WTC11 (cell line): Measurements from ENCODE around the gene PGAM1. TPM values are rescaled to one million over a fixed set of nuclear protein-coding genes. Genes with fewer than 3 reads are reported as not detected.

ENCODE experiments used
- ATAC-seq: fragments of 200-7000 bp; cut with Tn5 transposase; 2 replicates; pipeline ENCODE4 v1.10.0; 2021; ENCODE audit warnings: mild to moderate bottlenecking, moderate library complexity
- CTCF ChIA-PET: fragments of 300-600 bp; sonication (Branson Sonifier 250); formaldehyde crosslinking; loops from one replicate; lab custom pipeline; 2021; ENCODE audit warnings: antibody characterized with exemption; lab: Charles Lee
- POLR2A ChIA-PET: fragments of 350-600 bp; sonication (Branson Sonifier 250); formaldehyde crosslinking; loops from one replicate; lab custom pipeline; 2021; ENCODE audit warnings: antibody characterized with exemption; lab: Charles Lee
- DNase-seq: peaks from one replicate; pipeline ENCODE4 v3.0.0; 2021; ENCODE audit warnings: low spot score
- H3K27ac Mint-ChIP-seq: 2 replicates; pipeline ENCODE4 v1.8.0; 2021; ENCODE audit warnings: mixed read lengths
- H3K27me3 Mint-ChIP-seq: 2 replicates; pipeline ENCODE4 v1.8.0; 2021; ENCODE audit warnings: low read depth, mild to moderate bottlenecking, moderate library complexity, mixed read lengths
- H3K36me3 Mint-ChIP-seq: 2 replicates; pipeline ENCODE4 v1.8.0; 2021; ENCODE audit warnings: mixed read lengths
- H3K4me1 Mint-ChIP-seq: 2 replicates; pipeline ENCODE4 v1.8.0; 2022; ENCODE audit warnings: mixed read lengths
- H3K4me3 Mint-ChIP-seq: 2 replicates; pipeline ENCODE4 v1.8.0; 2021; ENCODE audit warnings: mild to moderate bottlenecking, moderate library complexity, mixed read lengths
- H3K9me3 Mint-ChIP-seq: 2 replicates; pipeline ENCODE4 v1.8.0; 2021; ENCODE audit warnings: mixed read lengths
- ATF2 ChIP-seq: sonication (generic); formaldehyde crosslinking; IDR thresholded peaks from 2 replicates; pipeline ENCODE4 v1.8.1; 2022; ENCODE audit warnings: low read depth, missing genetic modification reagents, borderline replicate concordance
- CBFB ChIP-seq: sonication (generic); formaldehyde crosslinking; IDR thresholded peaks from 2 replicates; pipeline ENCODE4 v1.8.1; 2022; ENCODE audit warnings: mild to moderate bottlenecking, low read depth, missing genetic modification reagents
- CDX4 ChIP-seq: fragments of 250-450 bp; sonication (Bioruptor Pico); IDR thresholded peaks from 2 replicates; pipeline ENCODE4 v1.9.0; 2021; ENCODE audit warnings: moderate library complexity, mild to moderate bottlenecking, inconsistent platforms, borderline replicate concordance
- CREB1 ChIP-seq: sonication (generic); formaldehyde crosslinking; IDR thresholded peaks from 2 replicates; pipeline ENCODE4 v1.8.0; 2023; ENCODE audit warnings: mild to moderate bottlenecking, missing genetic modification reagents
- CREM ChIP-seq: sonication (generic); formaldehyde crosslinking; IDR thresholded peaks from 2 replicates; pipeline ENCODE4 v1.8.1; 2022; ENCODE audit warnings: mild to moderate bottlenecking, missing genetic modification reagents, moderate library complexity
- E2F5 ChIP-seq: sonication (generic); formaldehyde crosslinking; IDR thresholded peaks from 2 replicates; pipeline ENCODE4 v1.8.1; 2022; ENCODE audit warnings: mild to moderate bottlenecking, moderate library complexity, missing genetic modification reagents
- ELF4 ChIP-seq: sonication (generic); formaldehyde crosslinking; IDR thresholded peaks from 2 replicates; pipeline ENCODE4 v1.8.1; 2022; ENCODE audit warnings: low read depth, mild to moderate bottlenecking, moderate library complexity, missing genetic modification reagents
- EMX1 ChIP-seq: fragments of 250-450 bp; sonication (Bioruptor Pico); IDR thresholded peaks from 2 replicates; pipeline ENCODE4 v1.8.0; 2021; ENCODE audit warnings: mild to moderate bottlenecking
- FOXJ3 ChIP-seq: sonication (generic); formaldehyde crosslinking; IDR thresholded peaks from 2 replicates; pipeline ENCODE4 v1.9.0; 2021; ENCODE audit warnings: missing genetic modification reagents, mild to moderate bottlenecking, borderline replicate concordance
- FOXK1 ChIP-seq: sonication (generic); formaldehyde crosslinking; IDR thresholded peaks from 2 replicates; pipeline ENCODE4 v1.8.0; 2022; ENCODE audit warnings: mild to moderate bottlenecking, moderate library complexity, missing genetic modification reagents
- GABPB1 ChIP-seq: sonication (generic); formaldehyde crosslinking; IDR thresholded peaks from 2 replicates; pipeline ENCODE4 v1.8.1; 2023; ENCODE audit warnings: mild to moderate bottlenecking, missing genetic modification reagents
- GRHL2 ChIP-seq: fragments of 250-450 bp; sonication (Bioruptor Pico); IDR thresholded peaks from 2 replicates; pipeline ENCODE4 v1.8.0; 2022; ENCODE audit warnings: mild to moderate bottlenecking, moderate library complexity; ENCODE audit not compliant: insufficient replicate concordance, severe bottlenecking
- MLX ChIP-seq: sonication (generic); formaldehyde crosslinking; IDR thresholded peaks from 2 replicates; pipeline ENCODE4 v1.8.1; 2023; ENCODE audit warnings: mild to moderate bottlenecking, missing genetic modification reagents, moderate library complexity
- NFE2L1 ChIP-seq: sonication (generic); formaldehyde crosslinking; IDR thresholded peaks from 2 replicates; pipeline ENCODE4 v1.8.1; 2023; ENCODE audit warnings: missing genetic modification reagents
- NFYB ChIP-seq: sonication (generic); formaldehyde crosslinking; conservative IDR thresholded peaks from 2 replicates; pipeline ENCODE4 v1.8.0; 2022; ENCODE audit warnings: low read depth, missing genetic modification reagents
- OVOL2 ChIP-seq: fragments of 250-450 bp; sonication (Bioruptor Pico); IDR thresholded peaks from 2 replicates; pipeline ENCODE4 v1.9.0; 2021; ENCODE audit warnings: mild to moderate bottlenecking, borderline replicate concordance
- PREB ChIP-seq: sonication (generic); formaldehyde crosslinking; IDR thresholded peaks from 2 replicates; pipeline ENCODE4 v1.8.1; 2022; ENCODE audit warnings: mild to moderate bottlenecking, missing genetic modification reagents, moderate library complexity, borderline replicate concordance
- PRRX2 ChIP-seq: fragments of 250-450 bp; sonication (Bioruptor Pico); IDR thresholded peaks from 2 replicates; pipeline ENCODE4 v1.8.0; 2021; ENCODE audit warnings: mild to moderate bottlenecking
- SP1 ChIP-seq: sonication (generic); formaldehyde crosslinking; conservative IDR thresholded peaks from 2 replicates; pipeline ENCODE4 v1.8.1; 2022; ENCODE audit warnings: missing genetic modification reagents
- ZBTB43 ChIP-seq: sonication (generic); formaldehyde crosslinking; IDR thresholded peaks from 2 replicates; pipeline ENCODE4 v1.8.1; 2023; ENCODE audit warnings: mild to moderate bottlenecking, missing genetic modification reagents
- ZMAT4 ChIP-seq: fragments of 250-450 bp; sonication (Bioruptor Pico); IDR thresholded peaks from 2 replicates; pipeline ENCODE4 v1.9.0; 2021; ENCODE audit warnings: mild to moderate bottlenecking
- ZNF671 ChIP-seq: fragments of 250-450 bp; sonication (Bioruptor Pico); IDR thresholded peaks from 2 replicates; pipeline ENCODE4 v1.8.0; 2021; ENCODE audit warnings: mild to moderate bottlenecking
- total RNA-seq: library from RNA; stranded (reverse); gene quantifications from 3 replicates; pipeline ENCODE4 v1.2.3, GENCODE V29; 2021

PGAM1 gene
- total RNA-seq, 1 experiment from 2014 or later: 833 TPM

GRCh38 chr10:97384641-97385040 lies 41.4 kb upstream of the PGAM1 start:
- Mint-ChIP-seq H3K27ac (no peak overlapping the region), H3K4me3 (no peak overlapping the region), H3K4me1 (no peaks in the 10 kb centered on the region), H3K36me3 (peaks cover 43% of the 10 kb centered on the region), H3K9me3 (no peaks in the 10 kb centered on the region), H3K27me3 (no peaks in the 10 kb centered on the region)
- ATAC-seq (no peak), DNase-seq (no peak)
- ChIA-PET CTCF (no interaction called here), POLR2A (interaction anchor here (0.7 kb wide), 1 partner anchor 557 kb away, joined by 3 read pairs; no protein-coding TSS in a partner anchor)
- no peak for TF ChIP-seq E2F5 (CRISPR knock-in tag)
- no peak for TF ChIP-seq EMX1
- TF ChIP-seq SP1 (CRISPR knock-in tag): no peak
- no peak for TF ChIP-seq CBFB
- TF ChIP-seq ZNF671: no peak
- no peak for TF ChIP-seq CREM
- no peak for TF ChIP-seq GABPB1 (CRISPR knock-in tag)
- TF ChIP-seq FOXK1 (CRISPR knock-in tag): no peak
- TF ChIP-seq GRHL2 (CRISPR knock-in tag): no peak
- TF ChIP-seq ATF2: no peak
- no peak for TF ChIP-seq CDX4 (CRISPR knock-in tag)
- TF ChIP-seq NFE2L1: no peak
- TF ChIP-seq ELF4 (CRISPR knock-in tag): no peak
- TF ChIP-seq OVOL2 (CRISPR knock-in tag): no peak

GRCh38 chr10:97385565-97385964 lies 40.4 kb upstream of the PGAM1 start:
- no peak for ATAC-seq
- no peak overlapping the region for H3K27ac Mint-ChIP-seq
- CTCF ChIA-PET: no interaction called here
- H3K4me3 Mint-ChIP-seq: no peak overlapping the region
- no peak for TF ChIP-seq NFYB (CRISPR knock-in tag)
- TF ChIP-seq PREB (CRISPR knock-in tag): no peak
- TF ChIP-seq ZMAT4 (CRISPR knock-in tag): no peak
- no peak for TF ChIP-seq PRRX2 (CRISPR knock-in tag)
- TF ChIP-seq ZBTB43: no peak
- TF ChIP-seq FOXJ3 (CRISPR knock-in tag): no peak
- TF ChIP-seq CBFB: no peak
- TF ChIP-seq MLX: no peak
- no peak for TF ChIP-seq E2F5 (CRISPR knock-in tag)
- TF ChIP-seq CREB1 (CRISPR knock-in tag): no peak
- no peak for TF ChIP-seq EMX1
- TF ChIP-seq, all 79 proteins: peak for 0
- DNase-seq: no peak
- H3K27me3 Mint-ChIP-seq: no peaks in the 10 kb centered on the region
- peaks cover 50% of the 10 kb centered on the region for H3K36me3 Mint-ChIP-seq
- H3K4me1 Mint-ChIP-seq: no peaks in the 10 kb centered on the region
- POLR2A ChIA-PET: interaction anchor here (0.7 kb wide), 1 partner anchor 556 kb away, joined by 3 read pairs; no protein-coding TSS in a partner anchor
- H3K9me3 Mint-ChIP-seq: no peaks in the 10 kb centered on the region
